ENCODE results near the gene RUNX3.

Gene RUNX3

DNA sequence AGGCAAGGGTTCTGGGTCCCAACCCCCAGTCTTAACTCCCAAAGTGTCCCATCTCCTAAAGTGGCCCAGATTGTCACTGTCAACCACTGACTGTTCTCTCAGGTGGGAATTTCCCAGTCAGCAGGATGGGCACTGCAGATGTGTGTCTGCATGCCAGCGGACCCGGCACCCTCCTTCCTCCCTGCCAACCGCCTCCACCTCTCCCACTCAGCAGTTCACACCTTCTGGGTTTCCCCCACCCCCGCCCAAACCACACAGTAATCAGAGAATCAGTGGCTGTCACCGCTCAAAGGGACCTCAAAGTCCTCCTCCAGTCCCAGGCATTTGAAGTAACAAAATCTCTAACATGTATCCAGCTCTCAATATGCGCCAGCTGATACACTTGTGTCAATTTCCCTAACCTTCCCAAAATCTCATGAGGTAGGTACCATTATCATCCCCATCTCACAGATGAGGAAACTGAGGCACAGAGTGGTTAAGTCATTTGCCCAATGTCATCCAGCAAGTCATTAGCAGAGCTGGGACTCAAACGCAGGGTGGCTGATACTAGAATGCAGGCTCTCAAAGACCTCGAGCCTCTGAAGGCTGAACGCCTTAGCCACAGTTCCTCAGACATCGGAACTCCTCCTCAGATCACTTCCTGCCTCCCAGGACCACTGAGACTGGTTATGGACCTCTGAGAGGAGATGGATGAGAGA, 4.8 kb downstream of the RUNX3 start:
- Histone ChIP-seq H3K14ac (ENCODE audit: low read length) (no peak overlapping the region), H3K9me3 (ENCODE audit: insufficient read depth, low read depth, low read length) (peaks cover 2% of the 10 kb centered on the region), H4K91ac (ENCODE audit: low read depth, low read length) (no peak overlapping the region), H3K4me3 (ENCODE audit: low read depth, low read length) (no peak overlapping the region), H3K4me2 (ENCODE audit: low read length) (no peak overlapping the region), H3K79me1 (ENCODE audit: low read length) (no peaks in the 10 kb centered on the region), H2AK5ac (ENCODE audit: low read length) (no peak overlapping the region), H3K27ac (ENCODE audit: low read depth, low read length) (no peak overlapping the region), H2BK5ac (ENCODE audit: low read depth, low read length, poor library complexity) (no peak overlapping the region), H3K4ac (ENCODE audit: low read depth, low read length) (no peak overlapping the region), H2BK12ac (ENCODE audit: low read length) (no peak overlapping the region), H4K8ac (ENCODE audit: low read depth, low read length) (no peak overlapping the region), H3K23ac (ENCODE audit: low read length) (no peak overlapping the region), H4K12ac (ENCODE audit: low read depth, low read length) (no peak overlapping the region), H3K18ac (ENCODE audit: low read length) (no peak overlapping the region), H3K4me1 (ENCODE audit: control insufficient read depth in 1 of 2, insufficient read depth in 2 of 2, low read length in 2 of 2) (peaks cover 2 to 4% of the 10 kb centered on the region in 2 experiments), H3K27me3 (ENCODE audit: insufficient read depth, low read length) (peaks cover 47% of the 10 kb centered on the region), H2AFZ (ENCODE audit: insufficient read depth, low read length, poor library complexity) (no peak overlapping the region), H2BK120ac (ENCODE audit: insufficient read depth, low read length, poor library complexity) (no peak overlapping the region), H3K9ac (ENCODE audit: low read length) (no peak overlapping the region), H3K79me2 (ENCODE audit: control insufficient read depth, insufficient read depth, low read length, poor library complexity) (no peaks in the 10 kb centered on the region), H3K36me3 (ENCODE audit: control insufficient read depth in 1 of 2, insufficient read depth in 2 of 2, low read length in 2 of 2) (no peaks in the 10 kb centered on the region)
- DNase-seq = no peak
- no CpG with 5 or more reads among the region's 10 CpGs for WGBS (ENCODE audit: extremely low coverage, insufficient coverage, insufficient read length)

DNA sequence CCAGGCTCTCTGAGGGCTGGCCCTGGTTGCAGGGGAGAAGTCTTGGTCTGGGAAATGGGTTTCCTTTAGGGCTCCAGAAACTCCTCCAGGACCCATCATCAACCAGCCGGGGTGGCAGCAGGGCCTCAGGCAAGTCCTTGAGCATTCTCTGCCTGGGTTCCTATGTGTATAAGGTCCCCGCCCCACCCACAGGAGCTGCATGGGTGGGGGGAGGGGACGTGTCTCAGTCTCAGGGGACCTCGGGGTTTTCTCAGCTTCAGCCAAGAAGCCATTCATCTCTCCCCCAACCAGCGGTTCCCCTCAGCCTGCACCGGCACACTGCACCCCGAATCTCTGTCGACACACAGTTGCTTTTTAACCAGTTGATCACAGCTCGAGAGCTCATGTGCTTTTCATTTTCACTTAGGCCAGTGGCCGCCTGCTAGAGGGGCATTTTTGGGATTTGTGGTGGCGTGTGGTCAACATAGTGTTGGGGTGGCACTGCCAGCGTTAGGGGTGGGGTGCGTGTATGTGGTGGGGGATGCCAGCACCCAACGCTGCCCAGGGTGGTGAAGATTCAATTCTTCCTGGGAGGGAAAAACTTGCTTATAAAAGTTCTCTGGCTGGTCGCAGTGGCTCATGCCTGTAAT, 6.5 kb downstream of the RUNX3 start:
- H3K4me1 ChIP-seq (ENCODE audit: control insufficient read depth in 1 of 2, insufficient read depth in 2 of 2, low read length in 2 of 2) = no peaks in the 10 kb centered on the region
- H2BK5ac ChIP-seq (ENCODE audit: low read depth, low read length, poor library complexity) = no peak overlapping the region
- no peaks in the 10 kb centered on the region for H3K36me3 ChIP-seq (ENCODE audit: control insufficient read depth in 1 of 2, insufficient read depth in 2 of 2, low read length in 2 of 2)
- no peak overlapping the region for H3K23ac ChIP-seq (ENCODE audit: low read length)
- WGBS (ENCODE audit: extremely low coverage, insufficient coverage, insufficient read length) = no CpG with 5 or more reads among the region's 15 CpGs
- no peak overlapping the region for H2AFZ ChIP-seq (ENCODE audit: insufficient read depth, low read length, poor library complexity)
- no peak overlapping the region for H4K91ac ChIP-seq (ENCODE audit: low read depth, low read length)
- no peak overlapping the region for H3K4me2 ChIP-seq (ENCODE audit: low read length)
- no peak overlapping the region for H4K12ac ChIP-seq (ENCODE audit: low read depth, low read length)
- no peak for DNase-seq
- H3K27me3 ChIP-seq (ENCODE audit: insufficient read depth, low read length) = peaks cover 32% of the 10 kb centered on the region
- no peak overlapping the region for H3K4ac ChIP-seq (ENCODE audit: low read depth, low read length)
- no peak overlapping the region for H2BK120ac ChIP-seq (ENCODE audit: insufficient read depth, low read length, poor library complexity)
- no peaks in the 10 kb centered on the region for H3K79me1 ChIP-seq (ENCODE audit: low read length)
- no peak overlapping the region for H3K14ac ChIP-seq (ENCODE audit: low read length)
- no peaks in the 10 kb centered on the region for H3K79me2 ChIP-seq (ENCODE audit: control insufficient read depth, insufficient read depth, low read length, poor library complexity)
- no peak overlapping the region for H2BK12ac ChIP-seq (ENCODE audit: low read length)
- no peak overlapping the region for H4K8ac ChIP-seq (ENCODE audit: low read depth, low read length)
- peaks cover 2% of the 10 kb centered on the region for H3K9me3 ChIP-seq (ENCODE audit: insufficient read depth, low read depth, low read length)
- H3K18ac ChIP-seq (ENCODE audit: low read length) = no peak overlapping the region
- H3K4me3 ChIP-seq (ENCODE audit: low read depth, low read length) = no peak overlapping the region
- no peak overlapping the region for H3K9ac ChIP-seq (ENCODE audit: low read length)
- no peak overlapping the region for H2AK5ac ChIP-seq (ENCODE audit: low read length)
- no peak overlapping the region for H3K27ac ChIP-seq (ENCODE audit: low read depth, low read length)

DNA sequence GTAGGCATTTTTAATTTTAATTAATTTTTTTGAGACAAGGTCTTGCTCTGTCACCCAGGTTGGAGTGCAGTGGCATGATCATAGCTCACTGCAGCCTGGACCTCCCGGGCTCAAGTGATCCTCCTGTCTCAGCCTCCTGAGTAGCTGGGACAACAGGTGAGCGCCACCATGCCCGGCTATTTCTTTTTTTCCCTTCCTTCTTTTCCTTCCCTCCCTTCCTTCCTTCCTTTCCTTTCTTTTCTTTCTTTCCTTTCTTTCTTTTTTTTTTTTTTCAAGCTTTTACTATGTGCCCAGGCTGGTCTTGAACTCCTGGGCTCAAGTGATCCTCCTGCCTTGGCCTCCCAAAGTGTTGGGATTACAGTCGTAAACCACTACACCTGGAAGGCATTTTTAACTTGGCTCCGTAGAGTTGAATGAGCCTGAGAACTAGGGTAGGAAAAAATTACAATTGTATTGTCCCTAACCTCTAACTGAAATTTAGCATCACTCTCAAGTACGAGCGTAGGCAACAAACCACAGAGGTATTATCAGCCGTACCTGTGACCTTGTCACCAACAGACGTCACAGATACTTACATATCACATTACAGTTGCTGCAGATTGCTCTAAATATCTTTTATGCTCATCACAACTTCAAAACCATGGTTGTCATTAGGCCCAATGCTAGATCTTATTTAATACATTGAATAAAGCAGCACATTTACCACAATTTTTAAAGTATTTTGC, 8.0 kb downstream of the RUNX3 start:
- Histone ChIP-seq H4K12ac (ENCODE audit: low read depth, low read length) (no peak overlapping the region), H4K8ac (ENCODE audit: low read depth, low read length) (no peak overlapping the region), H3K4me1 (ENCODE audit: control insufficient read depth in 1 of 2, insufficient read depth in 2 of 2, low read length in 2 of 2) (no peaks in the 10 kb centered on the region), H4K91ac (ENCODE audit: low read depth, low read length) (no peak overlapping the region), H3K23ac (ENCODE audit: low read length) (no peak overlapping the region), H2AFZ (ENCODE audit: insufficient read depth, low read length, poor library complexity) (no peak overlapping the region), H3K9ac (ENCODE audit: low read length) (no peak overlapping the region), H3K4me3 (ENCODE audit: low read depth, low read length) (no peak overlapping the region), H2BK5ac (ENCODE audit: low read depth, low read length, poor library complexity) (no peak overlapping the region), H2AK5ac (ENCODE audit: low read length) (no peak overlapping the region), H2BK120ac (ENCODE audit: insufficient read depth, low read length, poor library complexity) (no peak overlapping the region), H3K79me1 (ENCODE audit: low read length) (no peaks in the 10 kb centered on the region), H3K4ac (ENCODE audit: low read depth, low read length) (no peak overlapping the region), H3K27me3 (ENCODE audit: insufficient read depth, low read length) (peaks cover 18% of the 10 kb centered on the region), H3K27ac (ENCODE audit: low read depth, low read length) (no peak overlapping the region), H3K4me2 (ENCODE audit: low read length) (no peak overlapping the region), H2BK12ac (ENCODE audit: low read length) (no peak overlapping the region), H3K36me3 (ENCODE audit: control insufficient read depth in 1 of 2, insufficient read depth in 2 of 2, low read length in 2 of 2) (no peaks in the 10 kb centered on the region), H3K9me3 (ENCODE audit: insufficient read depth, low read depth, low read length) (peaks cover 2% of the 10 kb centered on the region), H3K18ac (ENCODE audit: low read length) (no peak overlapping the region), H3K14ac (ENCODE audit: low read length) (no peak overlapping the region), H3K79me2 (ENCODE audit: control insufficient read depth, insufficient read depth, low read length, poor library complexity) (no peaks in the 10 kb centered on the region)
- WGBS (ENCODE audit: extremely low coverage, insufficient coverage, insufficient read length) = no CpG with 5 or more reads among the region's 9 CpGs
- no peak for DNase-seq

DNA sequence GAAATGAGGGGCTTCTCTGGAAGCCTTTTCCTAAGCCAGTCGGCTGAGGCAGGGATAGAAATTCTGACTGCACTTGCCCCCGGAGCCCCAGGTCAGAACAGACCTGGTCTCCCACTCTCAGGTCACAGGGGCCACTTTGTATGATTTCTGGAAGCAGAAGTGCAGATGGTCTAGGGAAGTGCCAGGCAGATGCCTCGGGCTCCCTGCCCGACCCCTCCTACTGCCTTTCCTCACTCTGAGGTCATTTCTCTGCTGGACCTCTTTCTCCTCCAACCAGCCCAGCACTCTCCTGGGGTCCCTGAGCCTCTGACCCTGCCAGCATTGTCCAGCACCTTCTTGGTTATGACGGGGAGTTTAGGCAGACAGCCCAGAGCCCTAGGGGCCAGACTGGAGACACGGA, 8.7 kb downstream of the RUNX3 start:
- no peaks in the 10 kb centered on the region for H3K36me3 ChIP-seq (ENCODE audit: control insufficient read depth in 1 of 2, insufficient read depth in 2 of 2, low read length in 2 of 2)
- no peak overlapping the region for H3K9ac ChIP-seq (ENCODE audit: low read length)
- H3K4me1 ChIP-seq (ENCODE audit: control insufficient read depth in 1 of 2, insufficient read depth in 2 of 2, low read length in 2 of 2) = no peaks in the 10 kb centered on the region
- no peak overlapping the region for H3K18ac ChIP-seq (ENCODE audit: low read length)
- H3K79me2 ChIP-seq (ENCODE audit: control insufficient read depth, insufficient read depth, low read length, poor library complexity) = no peaks in the 10 kb centered on the region
- no peak overlapping the region for H3K4ac ChIP-seq (ENCODE audit: low read depth, low read length)
- no peak overlapping the region for H2BK120ac ChIP-seq (ENCODE audit: insufficient read depth, low read length, poor library complexity)
- peaks cover 2% of the 10 kb centered on the region for H3K9me3 ChIP-seq (ENCODE audit: insufficient read depth, low read depth, low read length)
- H4K91ac ChIP-seq (ENCODE audit: low read depth, low read length) = no peak overlapping the region
- DNase-seq = no peak
- no peak overlapping the region for H3K14ac ChIP-seq (ENCODE audit: low read length)
- peaks cover 11% of the 10 kb centered on the region for H3K27me3 ChIP-seq (ENCODE audit: insufficient read depth, low read length)
- no peak overlapping the region for H2AFZ ChIP-seq (ENCODE audit: insufficient read depth, low read length, poor library complexity)
- no peak overlapping the region for H3K4me3 ChIP-seq (ENCODE audit: low read depth, low read length)
- no CpG with 5 or more reads among the region's 6 CpGs for WGBS (ENCODE audit: extremely low coverage, insufficient coverage, insufficient read length)
- H3K4me2 ChIP-seq (ENCODE audit: low read length) = no peak overlapping the region
- H3K27ac ChIP-seq (ENCODE audit: low read depth, low read length) = no peak overlapping the region
- no peak overlapping the region for H3K23ac ChIP-seq (ENCODE audit: low read length)
- H3K79me1 ChIP-seq (ENCODE audit: low read length) = no peaks in the 10 kb centered on the region
- H2AK5ac ChIP-seq (ENCODE audit: low read length) = no peak overlapping the region
- no peak overlapping the region for H2BK12ac ChIP-seq (ENCODE audit: low read length)
- no peak overlapping the region for H4K8ac ChIP-seq (ENCODE audit: low read depth, low read length)
- H4K12ac ChIP-seq (ENCODE audit: low read depth, low read length) = no peak overlapping the region
- no peak overlapping the region for H2BK5ac ChIP-seq (ENCODE audit: low read depth, low read length, poor library complexity)

Data from trophoblast cell (in vitro differentiated cells and primary cell).